Smooth muscle cell (in vitro differentiated cells): ENCODE results near the gene WDR1. TPM values are rescaled to one million over a fixed set of nuclear protein-coding genes. Genes with fewer than 3 reads are reported as not detected.

Experiments used
- DNase-seq: peaks from one replicate; lab custom pipeline; 2025; ENCODE audit not compliant: unreplicated experiment; lab: John Stamatoyannopoulos, UW
- H2AFZ ChIP-seq: fragments of 200-600 bp; sonication (generic); 2 replicates; pipeline ENCODE4 v1.6.0; 2016; ENCODE audit warnings: antibody characterized with exemption, low read depth, mild to moderate bottlenecking
- H3F3A ChIP-seq: fragments of 200-600 bp; sonication (generic); 2 replicates; pipeline ENCODE4 v1.6.0; 2017; ENCODE audit warnings: antibody characterized with exemption, low read depth
- H3K27ac ChIP-seq: fragments of 200-600 bp; sonication (generic); 2 replicates; pipeline ENCODE4 v1.5.1; 2016; ENCODE audit warnings: low read depth, mild to moderate bottlenecking
- H3K27me3 ChIP-seq: fragments of 200-600 bp; sonication (generic); 2 replicates; pipeline ENCODE4 v1.6.1; 2016; ENCODE audit warnings: low read depth, mild to moderate bottlenecking
- H3K36me3 ChIP-seq: fragments of 200-600 bp; sonication (generic); 2 replicates; pipeline ENCODE4 v1.5.1; 2016; ENCODE audit warnings: low read depth
- H3K4me1 ChIP-seq: fragments of 200-600 bp; sonication (generic); 2 replicates; pipeline ENCODE4 v1.5.1; 2016; ENCODE audit warnings: low read depth
- H3K4me2 ChIP-seq: fragments of 200-600 bp; sonication (generic); 2 replicates; pipeline ENCODE4 v1.6.0; 2016; ENCODE audit warnings: mild to moderate bottlenecking
- H3K4me3 ChIP-seq: fragments of 200-600 bp; sonication (generic); 2 replicates; pipeline ENCODE4 v1.5.1; 2016; ENCODE audit warnings: mild to moderate bottlenecking
- H3K79me2 ChIP-seq: fragments of 200-600 bp; sonication (generic); 2 replicates; pipeline ENCODE4 v1.6.0; 2016; ENCODE audit warnings: low read depth, mild to moderate bottlenecking
- H3K9ac ChIP-seq: fragments of 200-600 bp; sonication (generic); 2 replicates; pipeline ENCODE4 v1.6.0; 2016; ENCODE audit warnings: low read depth
- H3K9me3 ChIP-seq: fragments of 200-600 bp; sonication (generic); replicated peaks from 2 replicates; pipeline ENCODE4 v1.5.1; 2016; ENCODE audit warnings: low read depth
- H4K20me1 ChIP-seq: fragments of 200-600 bp; sonication (generic); 2 replicates; pipeline ENCODE4 v1.6.0; 2016; ENCODE audit warnings: low read depth
- WGBS: methylation state at CpG from one replicate; pipeline ENCODE4 v1.1.7; 2016; ENCODE audit warnings: low lambda C conversion rate; 5-methylcytosine and 5-hydroxymethylcytosine counted together
- polyA plus RNA-seq: library from polyadenylated mRNA; unstranded; fragments of >200 nt; fragmentation: Nextera tagmentation; extraction: Ambion mirVana; gene quantifications from 2 replicates; pipeline ENCODE4 v1.2.1, GENCODE V29; 2016
- total RNA-seq: library from RNA; depleted of rRNA; stranded (reverse); fragments of >200 nt; gene quantifications from 2 replicates; pipeline ENCODE4 v1.2.3, GENCODE V29; 2014
- TF ChIP-seq, protein P1 (sequence below): fragments of 200-600 bp; sonication (generic); IDR thresholded peaks from 2 replicates; pipeline ENCODE4 v1.5.1; 2017; ENCODE audit warnings: borderline replicate concordance, mild to moderate bottlenecking, antibody characterized with exemption; ENCODE audit not compliant: insufficient read depth, poor library complexity, severe bottlenecking

Gene WDR1
- total and polyA plus RNA-seq, 2 experiments from 2014 or later, result 259 to 273 TPM

DNA sequence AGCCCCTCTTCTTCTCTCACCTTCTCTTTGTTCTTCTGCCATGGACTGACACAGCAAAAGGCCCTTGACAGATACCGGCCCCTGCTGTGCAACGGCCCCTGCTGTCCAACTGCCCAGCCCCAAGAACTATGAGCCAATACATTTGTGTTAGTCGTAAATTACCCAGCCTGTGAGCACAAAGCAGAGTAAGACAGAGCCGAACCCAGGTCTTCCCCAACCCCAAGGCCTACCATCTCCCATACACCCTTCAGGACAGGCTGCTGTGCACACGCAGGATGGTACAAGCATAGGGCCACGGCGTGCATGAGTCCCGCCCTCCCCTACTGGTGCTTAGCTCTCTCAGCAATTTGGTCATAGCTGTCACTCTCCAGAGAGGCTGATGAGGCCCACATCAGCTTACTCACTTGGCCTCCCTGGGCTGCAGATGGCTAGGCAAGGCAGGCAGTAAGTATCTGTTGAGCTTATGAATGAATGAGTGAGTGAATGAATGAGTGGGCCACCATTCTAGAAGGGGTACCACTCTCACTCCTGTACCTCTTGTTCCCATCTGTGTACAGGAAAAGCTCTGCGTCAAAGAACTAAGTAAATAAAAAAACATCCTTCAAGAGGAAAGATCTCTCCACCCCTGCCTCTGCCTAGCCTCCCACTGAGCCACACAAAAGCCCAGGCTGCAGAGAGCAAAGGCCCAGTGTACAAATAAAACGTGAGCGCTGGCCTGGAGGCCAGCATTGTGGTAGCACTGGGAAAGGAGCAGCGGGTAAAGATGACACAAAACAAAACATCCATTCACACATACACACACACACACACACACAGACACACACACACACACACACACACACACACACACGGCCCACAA lies 13.9 kb downstream of the WDR1 start:
- Histone ChIP-seq H3K4me2 (no peak overlapping the region), H4K20me1 (peaks cover 100% of the 10 kb centered on the region), H3F3A (peaks cover 24% of the 10 kb centered on the region), H3K79me2 (peaks cover 90% of the 10 kb centered on the region), H3K9me3 (no peaks in the 10 kb centered on the region), H3K4me3 (no peak overlapping the region), H3K4me1 (peaks cover 54% of the 10 kb centered on the region), H3K27me3 (no peaks in the 10 kb centered on the region), H2AFZ (no peak overlapping the region), H3K27ac (no peak overlapping the region), H3K36me3 (no peaks in the 10 kb centered on the region), H3K9ac (no peak overlapping the region)
- WGBS, result 87% methylated on average over 13 of the region's 13 CpGs
- TF ChIP-seq, protein P1, sequence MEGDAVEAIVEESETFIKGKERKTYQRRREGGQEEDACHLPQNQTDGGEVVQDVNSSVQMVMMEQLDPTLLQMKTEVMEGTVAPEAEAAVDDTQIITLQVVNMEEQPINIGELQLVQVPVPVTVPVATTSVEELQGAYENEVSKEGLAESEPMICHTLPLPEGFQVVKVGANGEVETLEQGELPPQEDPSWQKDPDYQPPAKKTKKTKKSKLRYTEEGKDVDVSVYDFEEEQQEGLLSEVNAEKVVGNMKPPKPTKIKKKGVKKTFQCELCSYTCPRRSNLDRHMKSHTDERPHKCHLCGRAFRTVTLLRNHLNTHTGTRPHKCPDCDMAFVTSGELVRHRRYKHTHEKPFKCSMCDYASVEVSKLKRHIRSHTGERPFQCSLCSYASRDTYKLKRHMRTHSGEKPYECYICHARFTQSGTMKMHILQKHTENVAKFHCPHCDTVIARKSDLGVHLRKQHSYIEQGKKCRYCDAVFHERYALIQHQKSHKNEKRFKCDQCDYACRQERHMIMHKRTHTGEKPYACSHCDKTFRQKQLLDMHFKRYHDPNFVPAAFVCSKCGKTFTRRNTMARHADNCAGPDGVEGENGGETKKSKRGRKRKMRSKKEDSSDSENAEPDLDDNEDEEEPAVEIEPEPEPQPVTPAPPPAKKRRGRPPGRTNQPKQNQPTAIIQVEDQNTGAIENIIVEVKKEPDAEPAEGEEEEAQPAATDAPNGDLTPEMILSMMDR, result no peak
- no peak for DNase-seq

DNA sequence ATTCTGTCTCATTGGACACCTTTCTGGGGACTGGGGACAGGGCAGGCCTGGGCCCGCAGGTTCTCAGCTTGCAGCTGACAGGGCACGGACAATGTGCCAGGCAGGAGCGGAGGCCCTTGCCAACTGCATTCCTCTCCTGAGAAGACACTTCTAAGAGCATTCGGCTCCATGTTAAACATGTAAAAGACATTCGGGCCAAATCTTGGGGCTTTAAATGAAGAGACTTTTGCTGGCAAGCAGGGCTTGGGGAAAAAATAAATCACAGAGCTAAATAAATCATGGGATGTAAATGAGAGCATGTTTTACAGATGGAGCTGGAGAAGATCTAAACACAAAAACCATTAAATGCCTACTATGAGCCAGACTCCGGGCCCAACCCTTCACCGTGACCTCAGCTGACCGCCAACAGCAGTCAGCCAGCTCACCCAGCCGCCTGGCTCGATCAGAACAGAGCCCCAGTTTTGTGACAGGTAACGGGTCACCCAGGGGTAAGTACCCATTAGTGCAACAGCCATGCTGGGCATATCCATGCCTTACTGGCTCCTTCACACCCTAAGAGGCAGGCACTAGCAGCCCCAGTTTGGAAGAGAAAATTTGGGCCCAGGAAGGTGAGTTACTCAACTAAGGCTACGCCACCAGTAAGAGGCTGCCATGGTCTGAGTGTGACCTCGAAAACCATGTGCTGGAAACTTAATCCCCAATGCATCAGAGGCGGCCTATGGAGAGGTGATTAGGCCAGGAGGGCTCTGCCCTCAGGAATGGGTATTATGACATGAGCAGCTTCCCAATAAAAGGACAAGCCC lies 14.7 kb downstream of the WDR1 start:
- H3K9me3 ChIP-seq, result no peaks in the 10 kb centered on the region
- peaks cover 45% of the 10 kb centered on the region for H3K4me1 ChIP-seq
- H3K4me3 ChIP-seq, result no peak overlapping the region
- H2AFZ ChIP-seq, result no peak overlapping the region
- WGBS, result 95% methylated on average over 14 of the region's 14 CpGs
- no peaks in the 10 kb centered on the region for H3K27me3 ChIP-seq
- H3K36me3 ChIP-seq, result no peaks in the 10 kb centered on the region
- TF ChIP-seq, protein P1, result no peak
- H3K4me2 ChIP-seq, result no peak overlapping the region
- peaks cover 100% of the 10 kb centered on the region for H4K20me1 ChIP-seq
- H3K27ac ChIP-seq, result no peak overlapping the region
- peaks cover 84% of the 10 kb centered on the region for H3K79me2 ChIP-seq
- H3F3A ChIP-seq, result peaks cover 24% of the 10 kb centered on the region
- H3K9ac ChIP-seq, result no peak overlapping the region
- no peak for DNase-seq

DNA sequence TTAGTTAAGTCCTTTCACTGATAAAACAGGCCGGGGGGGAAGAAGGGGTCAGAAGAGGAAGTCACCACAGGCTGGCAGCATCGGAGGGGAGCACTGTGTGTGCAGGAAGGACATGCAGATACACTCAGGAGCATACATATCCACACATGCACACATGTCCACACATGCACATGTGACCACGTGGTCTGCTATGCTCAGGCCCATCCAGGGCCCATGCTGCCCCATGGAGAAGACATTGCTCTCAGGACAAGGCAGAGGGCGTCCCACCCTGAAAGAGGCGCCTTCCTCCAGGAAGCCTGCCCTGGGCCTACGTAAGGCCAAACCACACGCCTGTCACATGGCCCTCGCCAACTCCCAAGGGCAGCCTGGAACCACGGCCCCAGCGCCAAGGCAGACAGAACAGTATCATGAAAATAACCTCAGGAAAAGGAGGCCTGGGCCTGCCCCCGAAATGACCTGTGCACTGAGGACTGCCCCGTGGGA lies 15.8 kb downstream of the WDR1 start:
- no peak overlapping the region for H2AFZ ChIP-seq
- DNase-seq, result no peak
- 98% methylated on average over 12 of the region's 12 CpGs for WGBS
- peaks cover 26% of the 10 kb centered on the region for H3F3A ChIP-seq
- no peak overlapping the region for H3K9ac ChIP-seq
- no peaks in the 10 kb centered on the region for H3K9me3 ChIP-seq
- no peak overlapping the region for H3K27ac ChIP-seq
- H3K4me1 ChIP-seq, result peaks cover 39% of the 10 kb centered on the region
- H4K20me1 ChIP-seq, result peaks cover 100% of the 10 kb centered on the region
- TF ChIP-seq, protein P1, result no peak
- H3K79me2 ChIP-seq, result peaks cover 77% of the 10 kb centered on the region
- no peak overlapping the region for H3K4me2 ChIP-seq
- no peaks in the 10 kb centered on the region for H3K27me3 ChIP-seq
- H3K4me3 ChIP-seq, result no peak overlapping the region
- no peaks in the 10 kb centered on the region for H3K36me3 ChIP-seq
